Spinal cord (tissue), 10 donors: Measurements from ENCODE around the gene CCDC88B. TPM values are rescaled to one million over a fixed set of nuclear protein-coding genes. Genes with fewer than 3 reads are reported as not detected.

ENCODE experiments used
- DNase-seq, 6 donors: peaks; one replicate each; pipeline versions ENCODE4 v3.0.0 to v3.0.0-alpha.2; 2013 to 2015; ENCODE audit warnings: low spot score in 6 of 6, low read depth in 4 of 6
- H3K27ac ChIP-seq: one replicate; pipeline ENCODE4 v1.5.1; 2013; ENCODE audit warnings: low read depth, low read length, control low read depth
- H3K27me3 ChIP-seq: one replicate; pipeline ENCODE4 v1.6.1; 2013; ENCODE audit warnings: low read length; ENCODE audit not compliant: control insufficient read depth, insufficient read depth
- H3K36me3 ChIP-seq: one replicate; pipeline ENCODE4 v1.6.1; 2013; ENCODE audit warnings: low read length; ENCODE audit not compliant: control insufficient read depth, insufficient read depth
- H3K4me1 ChIP-seq: one replicate; pipeline ENCODE4 v1.6.1; 2013; ENCODE audit warnings: low read length; ENCODE audit not compliant: control insufficient read depth, insufficient read depth
- H3K4me3 ChIP-seq: one replicate; pipeline ENCODE4 v1.5.1; 2013; ENCODE audit warnings: low read depth, low read length, control low read depth
- H3K9me3 ChIP-seq: one replicate; pipeline ENCODE4 v1.6.1; 2013; ENCODE audit warnings: low read length; ENCODE audit not compliant: control insufficient read depth, insufficient read depth
- WGBS: methylation state at CpG from one replicate; pipeline ENCODE4 v1.1.5; 2013; ENCODE audit warnings: missing lambda C conversion rate; ENCODE audit not compliant: insufficient coverage; 5-methylcytosine and 5-hydroxymethylcytosine counted together
- polyA plus RNA-seq, 2 donors: library from polyadenylated mRNA; unstranded; fragments of 120-200 nt; gene quantifications; one replicate each; pipeline ENCODE4 v1.2.1, GENCODE V29; 2013; ENCODE audit not compliant: insufficient read length in 2 of 2
- total RNA-seq, 2 donors: library from RNA; depleted of rRNA in 1 of 2; stranded (reverse); fragments of 120-200 nt in 1 of 2; fragments of >200 nt in 1 of 2; gene quantifications; one replicate each; pipeline versions ENCODE4 v1.2.3 to v1.2.4, GENCODE V29; 2013 to 2014
- donor health status: healthy.

Gene CCDC88B
- total and polyA plus RNA-seq, 4 donors, result 4.2 to 8.4 (median 7.7) TPM

DNA sequence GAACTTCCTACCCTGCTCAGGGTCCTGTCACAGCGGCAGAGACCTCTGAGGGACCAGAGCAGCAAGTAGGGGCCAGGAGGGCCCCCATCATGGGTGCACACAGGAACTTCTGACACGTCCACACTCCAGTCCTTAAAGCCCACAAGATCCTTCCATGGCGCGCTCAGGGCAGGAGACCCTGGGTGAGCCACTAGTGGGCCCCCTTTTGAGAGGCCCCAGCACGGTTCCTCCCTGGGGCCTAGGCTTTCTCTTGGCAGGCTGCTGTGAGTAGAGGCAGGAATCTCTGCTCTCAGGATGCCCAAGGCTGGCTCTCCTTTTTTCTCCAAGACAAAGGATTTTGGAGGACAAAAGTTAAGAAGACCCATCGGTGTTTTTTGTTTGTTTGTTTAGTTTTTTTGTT lies 41.3 kb downstream of the CCDC88B start:
- Histone ChIP-seq H3K27ac (no peak overlapping the region), H3K4me3 (no peak overlapping the region), H3K36me3 (no peaks in the 10 kb centered on the region), H3K4me1 (peaks cover 11% of the 10 kb centered on the region), H3K9me3 (no peaks in the 10 kb centered on the region), H3K27me3 (no peaks in the 10 kb centered on the region)
- no peak for DNase-seq
- WGBS, result 82% methylated on average over 5 of the region's 6 CpGs

DNA sequence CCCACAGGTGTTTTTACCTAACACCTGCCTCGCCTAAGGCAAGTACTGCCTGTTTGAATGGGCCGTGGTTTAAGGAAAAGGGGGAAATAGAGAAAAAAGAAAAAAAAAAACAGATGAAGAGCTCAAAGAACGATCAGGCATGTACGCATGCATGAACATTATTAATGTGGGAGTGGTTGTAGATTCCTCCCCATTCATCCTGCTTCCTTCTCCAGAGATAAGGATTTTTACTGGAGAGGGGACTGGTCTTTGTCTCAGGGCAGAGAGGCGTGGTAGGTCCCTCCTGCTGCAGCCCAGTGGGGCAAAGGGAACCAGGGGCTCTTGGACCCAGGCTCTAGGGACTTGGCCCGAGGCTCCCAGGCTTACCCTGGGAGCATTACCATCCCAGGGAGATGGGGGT lies 42.0 kb downstream of the CCDC88B start:
- Histone ChIP-seq H3K9me3 (no peaks in the 10 kb centered on the region), H3K27me3 (no peaks in the 10 kb centered on the region), H3K36me3 (no peaks in the 10 kb centered on the region), H3K4me3 (no peak overlapping the region), H3K4me1 (peaks cover 11% of the 10 kb centered on the region), H3K27ac (no peak overlapping the region)
- WGBS, result 79% methylated on average over 2 of the region's 6 CpGs
- no peak for DNase-seq

DNA sequence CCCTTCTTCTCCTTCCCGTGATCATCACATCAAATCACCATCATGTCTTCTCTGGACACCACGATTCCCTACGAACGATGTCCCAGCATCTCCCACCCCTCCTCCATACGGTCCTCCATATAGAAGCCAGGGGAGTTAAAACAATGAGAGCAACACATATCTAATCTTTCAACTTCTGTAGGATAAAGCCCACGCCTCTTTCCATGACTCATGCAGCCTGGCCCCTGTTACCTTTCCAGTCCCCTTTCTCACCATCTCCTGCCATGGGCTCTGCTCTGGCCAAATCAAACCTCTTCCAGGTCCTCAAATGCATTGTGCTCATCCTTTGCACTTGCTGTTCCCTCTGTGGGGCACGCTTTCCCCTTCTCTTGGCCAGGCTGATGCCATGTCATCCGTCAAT lies 42.6 kb downstream of the CCDC88B start:
- Histone ChIP-seq H3K36me3 (no peaks in the 10 kb centered on the region), H3K27ac (no peak overlapping the region), H3K4me3 (no peak overlapping the region), H3K4me1 (peaks cover 11% of the 10 kb centered on the region), H3K27me3 (no peaks in the 10 kb centered on the region), H3K9me3 (no peaks in the 10 kb centered on the region)
- 72% methylated on average over 8 of the region's 8 CpGs for WGBS
- DNase-seq, result no peak

- no peaks in the 10 kb centered on the region for H3K9me3 ChIP-seq
- H3K36me3 ChIP-seq, result no peaks in the 10 kb centered on the region
- peaks cover 9% of the 10 kb centered on the region for H3K4me1 ChIP-seq
- no CpG with 5 or more reads among the region's 2 CpGs for WGBS
- H3K4me3 ChIP-seq, result no peak overlapping the region
- no peak for DNase-seq
- H3K27me3 ChIP-seq, result no peaks in the 10 kb centered on the region
- H3K27ac ChIP-seq, result no peak overlapping the region
Measured at GRCh38 chr11:64383580-64383979, 43.6 kb downstream of the CCDC88B start.

DNA sequence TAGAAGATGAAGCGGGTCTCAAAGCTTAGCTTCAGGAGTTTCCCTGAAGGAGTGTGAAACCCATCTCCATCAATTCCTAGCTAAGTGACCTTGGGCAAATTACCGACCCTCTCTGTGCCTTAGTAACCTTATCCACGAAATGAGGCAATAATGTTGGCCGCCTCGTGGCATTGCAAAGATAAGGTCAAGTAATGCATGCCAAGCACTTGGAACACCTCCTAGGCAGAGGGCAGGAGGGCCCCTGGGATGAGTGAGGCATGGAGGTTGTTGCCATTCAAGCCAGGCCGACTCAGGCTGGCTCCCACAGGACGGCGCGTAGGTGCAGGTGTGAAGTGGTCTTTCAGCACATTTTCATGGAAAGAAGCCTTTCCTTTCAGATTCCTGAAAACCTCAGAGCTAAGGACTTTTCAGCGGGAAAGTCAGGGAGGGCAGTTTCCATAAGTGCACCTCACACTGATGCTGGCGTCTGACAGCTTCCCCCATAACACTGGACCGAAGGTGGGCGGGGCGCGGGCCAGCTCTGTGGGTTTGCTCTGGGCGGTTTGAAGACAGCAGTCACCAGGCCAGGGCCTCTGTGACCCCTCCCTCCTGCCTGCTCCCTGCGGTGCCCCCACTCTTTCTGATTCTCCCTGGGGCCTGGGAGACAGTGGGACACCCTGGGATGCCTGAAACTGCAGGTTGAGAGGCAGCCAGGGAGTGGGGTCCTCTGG lies 44.2 kb downstream of the CCDC88B start:
- no peak for DNase-seq
- Histone ChIP-seq H3K4me3 (no peak overlapping the region), H3K9me3 (no peaks in the 10 kb centered on the region), H3K27me3 (no peaks in the 10 kb centered on the region), H3K36me3 (no peaks in the 10 kb centered on the region), H3K4me1 (peaks cover 4% of the 10 kb centered on the region), H3K27ac (no peak overlapping the region)
- WGBS, result 60% methylated on average over 11 of the region's 17 CpGs

DNA sequence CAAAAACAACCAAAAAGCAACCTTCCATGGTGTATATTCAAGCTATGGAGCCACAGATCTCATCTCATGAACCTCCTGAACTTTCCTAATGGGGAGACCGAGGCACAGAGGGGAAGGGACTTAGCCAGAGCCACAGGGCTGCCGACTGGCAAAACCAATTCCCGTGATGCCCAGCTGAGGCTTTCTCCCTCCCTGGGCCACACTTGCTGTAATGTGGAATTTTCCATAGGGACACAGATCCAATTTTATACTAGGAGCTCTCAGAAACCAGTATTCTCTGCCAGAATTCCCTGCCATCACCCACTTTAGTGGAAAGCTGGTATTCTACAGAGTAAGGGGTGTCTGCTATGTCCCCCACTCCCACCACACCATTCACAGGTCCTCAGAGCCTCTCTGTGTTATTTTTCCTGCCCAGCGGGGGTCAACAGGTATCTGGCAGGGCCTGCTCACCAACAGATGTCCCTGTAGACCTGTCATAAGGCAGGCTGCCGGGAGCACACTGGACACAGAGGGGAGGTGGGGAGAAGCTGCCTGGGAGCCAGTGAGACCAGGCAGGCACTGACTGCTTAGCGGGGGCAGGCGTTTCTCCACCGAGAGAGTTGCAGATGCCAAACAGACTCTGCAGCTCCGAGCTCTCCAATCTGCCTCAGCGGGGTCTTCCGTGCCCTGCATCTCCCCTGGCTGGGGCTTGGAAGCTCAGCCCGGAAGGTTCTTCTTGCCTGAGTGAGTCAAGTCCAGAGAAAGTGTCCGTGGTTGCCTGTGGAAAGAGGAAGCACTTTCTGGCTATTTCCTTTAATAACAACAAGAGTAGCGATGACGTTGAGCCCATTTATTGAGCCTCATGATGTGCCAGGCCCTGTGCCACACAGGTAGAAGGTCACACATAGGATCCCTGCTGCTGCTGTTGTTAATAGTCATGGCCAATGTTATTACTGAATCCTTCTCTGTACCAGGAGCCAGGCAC lies 45.3 kb downstream of the CCDC88B start:
- peak in 2 of 6 donors; percentile 27 to 39 for DNase-seq
- Histone ChIP-seq H3K4me3 (no peak overlapping the region), H3K9me3 (no peaks in the 10 kb centered on the region), H3K36me3 (no peaks in the 10 kb centered on the region), H3K27me3 (no peaks in the 10 kb centered on the region), H3K27ac (no peak overlapping the region), H3K4me1 (peaks cover 4% of the 10 kb centered on the region)
- 54% methylated on average over 10 of the region's 15 CpGs for WGBS

GRCh38 chr11:64385945-64386704 lies 46.1 kb downstream of the CCDC88B start:
- Histone ChIP-seq H3K4me1 (peaks cover 4% of the 10 kb centered on the region), H3K36me3 (no peaks in the 10 kb centered on the region), H3K27me3 (no peaks in the 10 kb centered on the region), H3K27ac (no peak overlapping the region), H3K4me3 (no peak overlapping the region), H3K9me3 (no peaks in the 10 kb centered on the region)
- DNase-seq, result no peak
- 85% methylated on average over 8 of the region's 11 CpGs for WGBS

GRCh38 chr11:64387916-64388315 lies 47.9 kb downstream of the CCDC88B start:
- Histone ChIP-seq H3K9me3 (no peaks in the 10 kb centered on the region), H3K36me3 (no peaks in the 10 kb centered on the region), H3K4me1 (peaks cover 4% of the 10 kb centered on the region), H3K27me3 (no peaks in the 10 kb centered on the region), H3K4me3 (no peak overlapping the region), H3K27ac (no peak overlapping the region)
- DNase-seq, result no peak

DNA sequence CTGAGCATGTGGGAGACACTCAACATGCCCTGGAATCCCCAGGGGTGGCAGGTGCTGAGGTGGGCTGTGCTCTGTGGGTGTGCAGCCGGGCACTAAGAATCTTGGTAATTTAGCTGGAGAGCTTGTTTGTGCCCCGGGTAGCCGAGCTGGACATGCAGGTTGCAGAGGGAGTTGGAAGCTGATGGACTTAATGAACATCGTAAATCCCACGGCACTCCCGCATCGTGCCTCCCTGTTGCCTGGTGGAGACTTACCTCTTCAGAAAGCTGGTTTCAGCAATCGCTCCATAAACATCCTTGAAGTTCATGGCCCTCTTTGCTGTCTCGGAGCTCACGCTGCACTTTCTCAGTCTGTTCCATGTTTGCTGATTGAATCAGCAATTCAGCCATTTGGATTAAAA lies 48.9 kb downstream of the CCDC88B start:
- Histone ChIP-seq H3K27me3 (no peaks in the 10 kb centered on the region), H3K36me3 (no peaks in the 10 kb centered on the region), H3K4me3 (no peak overlapping the region), H3K9me3 (no peaks in the 10 kb centered on the region), H3K27ac (no peak overlapping the region), H3K4me1 (peaks cover 4% of the 10 kb centered on the region)
- WGBS, result 65% methylated on average over 10 of the region's 10 CpGs
- DNase-seq, result no peak
